Measurements from ENCODE around the gene CACNA1S.

DNA sequence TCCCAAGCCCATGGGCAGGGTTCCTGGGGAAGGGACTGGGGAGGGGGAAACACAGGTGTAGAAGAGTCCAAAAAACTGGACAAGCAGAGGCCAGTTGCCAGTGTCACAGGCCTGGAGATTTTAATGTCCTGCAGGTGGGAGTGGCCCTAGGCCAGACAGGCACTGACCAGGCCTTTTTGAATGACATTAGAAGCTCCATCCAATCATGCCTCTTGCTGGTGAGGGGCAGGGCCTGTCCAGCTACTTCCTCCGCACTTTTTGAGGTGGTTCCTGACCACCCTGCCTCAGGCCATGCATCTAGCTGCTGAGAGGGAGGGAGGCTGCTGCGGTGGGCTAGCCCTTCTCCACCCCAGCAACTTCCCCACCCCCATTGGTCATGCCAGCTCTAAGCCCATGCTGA is 72.8 kb downstream of the CACNA1S start:
- TF ChIP-seq CTCF (IDR thresholded peaks at IDR 0.05; ENCODE audit: low read depth, low read length) (no peak), EZH2phosphoT487 (IDR thresholded peaks at IDR 0.05; ENCODE audit: low read depth) (no peak)
